ENCODE results near the gene PDSS2.
"Not testable (repeated sequence)": the region's sequence is repeated elsewhere in the genome, so short reads cannot be mapped to it uniquely, and the experiment has no call there.

PDSS2 gene

GRCh38 chr6:107459283-107460082, at the start of gene PDSS2:
Gene PDSS2 (minus strand): TSS chr6:107459564. CDS start chr6:107459285, 279 bp downstream.
- peak; percentile 95 to 99 for DNase-seq (ENCODE audit: low read depth in 2 of 2)

GRCh38 chr6:107506145-107506544, 46.8 kb upstream of the PDSS2 start:
- no peak for DNase-seq (ENCODE audit: low read depth in 2 of 2)

- no peak for DNase-seq (ENCODE audit: low read depth in 2 of 2)
Measured at GRCh38 chr6:107504270-107505026, 45.1 kb upstream of the PDSS2 start.

GRCh38 chr6:107496892-107497684, 37.7 kb upstream of the PDSS2 start:
- DNase-seq (ENCODE audit: low read depth in 2 of 2) = no peak

GRCh38 chr6:107495971-107496370, 36.6 kb upstream of the PDSS2 start:
- no peak for DNase-seq (ENCODE audit: low read depth in 2 of 2)

GRCh38 chr6:107495196-107495643, 35.9 kb upstream of the PDSS2 start:
- no peak for DNase-seq (ENCODE audit: low read depth in 2 of 2)

GRCh38 chr6:107493158-107494057, 34.0 kb upstream of the PDSS2 start:
- DNase-seq (ENCODE audit: low read depth in 2 of 2) = no peak

- no peak for DNase-seq (ENCODE audit: low read depth in 2 of 2)
Measured at GRCh38 chr6:107491760-107492660, 32.6 kb upstream of the PDSS2 start.

- DNase-seq (ENCODE audit: low read depth in 2 of 2) = peak in 1 of 2 experiments; percentile 1
Measured at GRCh38 chr6:107491138-107491609, 31.8 kb upstream of the PDSS2 start.

- DNase-seq (ENCODE audit: low read depth in 2 of 2) = peak in 1 of 2 experiments; percentile 2
Measured at GRCh38 chr6:107490566-107491137, 31.3 kb upstream of the PDSS2 start.

- DNase-seq (ENCODE audit: low read depth in 2 of 2) = peak in 1 of 2 experiments; percentile 33
Measured at GRCh38 chr6:107489636-107490565, 30.5 kb upstream of the PDSS2 start, which contains the start of gene SOBP. Gene SOBP (plus strand): TSS chr6:107490117. CDS start chr6:107490617, 500 bp downstream.

GRCh38 chr6:107488875-107489635, 29.7 kb upstream of the PDSS2 start:
- peak in 1 of 2 experiments; percentile 12 for DNase-seq (ENCODE audit: low read depth in 2 of 2)

GRCh38 chr6:107488174-107488874, 29.0 kb upstream of the PDSS2 start:
- DNase-seq (ENCODE audit: low read depth in 2 of 2) = no peak

- DNase-seq (ENCODE audit: low read depth in 2 of 2) = no peak
Measured at GRCh38 chr6:107485157-107485556, 25.8 kb upstream of the PDSS2 start.

GRCh38 chr6:107479089-107479690, 19.8 kb upstream of the PDSS2 start:
- no peak for DNase-seq (ENCODE audit: low read depth in 2 of 2)

- DNase-seq (ENCODE audit: low read depth in 2 of 2) = not testable (repeated sequence)
Measured at GRCh38 chr6:107475826-107476225, 16.5 kb upstream of the PDSS2 start.

Measured in stimulated activated CD4-positive, alpha-beta T cell treated with anti-CD3 and anti-CD28 coated beads, Interleukin-12 subunit alpha, Interleukin-12 subunit beta, amount 100 ng/mL, for 24 hours (primary cell).